ENCODE results near the gene TMEM8B. TPM values are rescaled to one million over a fixed set of nuclear protein-coding genes. Genes with fewer than 3 reads are reported as not detected.

TMEM8B gene
- total RNA-seq, 1 donor from 2014 or later, result 15.9 TPM

GRCh38 chr9:35806101-35806500, 22.9 kb upstream of the TMEM8B start:
- no peak for ATAC-seq
- intact Hi-C loops (cut with micrococcal nuclease), result no loop called here
- DNase-seq, result no peak

DNA sequence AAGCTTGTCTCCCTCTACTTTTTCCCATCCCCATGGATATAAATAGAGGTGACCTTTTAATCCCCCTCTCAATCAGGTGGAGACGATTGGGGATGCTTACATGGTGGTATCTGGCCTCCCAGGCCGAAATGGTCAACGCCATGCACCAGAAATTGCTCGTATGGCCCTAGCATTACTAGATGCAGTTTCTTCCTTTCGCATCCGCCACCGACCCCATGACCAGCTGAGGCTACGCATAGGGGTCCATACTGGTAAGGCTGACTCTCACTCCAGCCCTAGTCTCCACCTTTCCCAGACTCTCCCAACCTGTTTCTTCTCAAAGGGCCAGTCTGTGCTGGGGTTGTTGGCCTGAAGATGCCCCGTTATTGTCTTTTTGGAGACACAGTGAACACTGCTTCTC, 20.6 kb upstream of the TMEM8B start:
- intact Hi-C loops (cut with micrococcal nuclease), result no loop called here
- DNase-seq (no peak), ATAC-seq (no peak)

DNA sequence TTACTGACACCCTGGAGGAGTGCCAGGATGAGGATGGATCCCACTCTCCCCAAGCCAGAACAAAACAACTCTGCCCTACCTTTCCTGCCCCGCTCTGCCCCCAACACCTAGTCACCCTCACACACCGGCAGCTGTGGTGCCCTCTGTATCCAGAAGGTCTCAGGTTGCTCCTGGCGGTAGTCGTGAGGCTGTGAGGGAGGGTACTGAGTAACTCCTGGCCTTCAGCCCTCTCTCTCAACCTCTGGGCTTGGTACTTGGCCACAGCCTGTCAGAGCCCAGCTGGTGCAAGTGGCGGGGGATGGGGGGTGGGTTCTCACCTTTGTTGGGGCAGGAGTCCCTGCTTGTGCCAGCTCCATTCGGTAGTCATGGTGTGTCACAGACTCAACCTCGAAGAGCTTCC, 18.9 kb upstream of the TMEM8B start:
- DNase-seq (no peak), ATAC-seq (no peak)
- intact Hi-C loops (cut with micrococcal nuclease), result no loop called here

DNA sequence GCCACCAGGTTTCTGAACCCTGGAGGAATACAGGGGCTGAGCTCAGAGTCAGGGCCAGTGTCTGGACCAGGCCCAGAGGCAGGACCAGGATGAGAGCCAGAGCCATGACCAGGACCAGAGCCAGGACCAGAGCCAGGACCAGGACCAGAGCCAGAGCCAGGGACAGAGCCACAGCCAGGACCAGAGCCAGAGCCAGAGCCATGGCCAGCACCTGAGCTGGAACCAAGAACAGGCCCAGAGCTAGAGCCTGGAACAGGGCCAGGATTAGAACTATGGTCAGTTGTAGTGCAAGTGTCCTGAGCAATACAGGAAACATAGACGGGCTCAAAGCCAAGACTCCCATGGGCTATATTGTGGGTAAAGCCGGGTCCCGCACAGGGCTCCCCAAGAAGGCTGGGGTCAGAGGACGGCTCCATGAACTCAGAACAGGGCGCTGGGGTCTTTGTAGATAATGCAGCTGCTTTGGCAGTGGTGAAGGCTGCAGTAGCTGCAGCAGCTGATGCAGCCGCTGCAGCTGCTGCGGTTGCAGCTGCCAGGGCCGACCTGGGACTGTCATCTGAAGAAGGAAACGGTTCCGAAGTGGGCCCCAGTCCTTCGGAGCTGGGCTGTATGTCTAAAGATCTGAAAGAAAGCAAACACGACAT, 17.5 kb upstream of the TMEM8B start:
- DNase-seq (peak; percentile 63), ATAC-seq (peak; percentile 3)
- intact Hi-C loops (cut with micrococcal nuclease), result no loop called here

DNA sequence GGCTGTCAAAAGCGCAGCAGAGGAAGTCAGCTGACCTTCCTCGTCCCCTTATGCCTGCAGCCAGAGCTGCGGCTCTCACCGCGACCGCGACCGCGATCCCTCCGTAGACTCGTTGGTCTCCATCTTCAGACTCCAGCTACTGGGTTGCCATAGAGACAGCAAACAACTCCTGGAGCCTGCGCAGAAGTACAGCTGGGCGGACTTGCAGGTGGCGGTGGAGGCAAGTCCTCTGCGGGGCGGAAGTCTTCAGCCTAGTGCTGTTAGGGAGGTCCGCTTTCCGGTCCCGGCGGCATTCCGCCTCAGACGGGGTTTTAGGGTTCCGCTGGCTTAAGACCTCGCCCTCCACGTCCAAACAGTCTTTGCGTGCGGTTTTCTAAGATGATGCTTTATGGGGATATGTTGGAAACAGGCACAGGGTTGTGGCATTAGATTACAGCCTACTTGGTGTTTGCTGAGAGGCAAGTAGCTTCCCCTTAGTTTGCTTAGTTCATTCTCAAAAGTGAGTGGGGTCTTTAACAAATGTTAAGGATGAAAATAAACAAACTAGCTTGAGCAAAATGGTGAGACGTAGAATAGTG, 16.9 kb upstream of the TMEM8B start, which contains the start of gene SPAG8:
SPAG8 (minus strand) TSS at position 238 of the 578 bp plus-strand sequence; CDS start at position 123, 115 bp downstream.
- ATAC-seq (peak; percentile 70), DNase-seq (peak; percentile 95)
- intact Hi-C loops (cut with micrococcal nuclease), result no loop called here

DNA sequence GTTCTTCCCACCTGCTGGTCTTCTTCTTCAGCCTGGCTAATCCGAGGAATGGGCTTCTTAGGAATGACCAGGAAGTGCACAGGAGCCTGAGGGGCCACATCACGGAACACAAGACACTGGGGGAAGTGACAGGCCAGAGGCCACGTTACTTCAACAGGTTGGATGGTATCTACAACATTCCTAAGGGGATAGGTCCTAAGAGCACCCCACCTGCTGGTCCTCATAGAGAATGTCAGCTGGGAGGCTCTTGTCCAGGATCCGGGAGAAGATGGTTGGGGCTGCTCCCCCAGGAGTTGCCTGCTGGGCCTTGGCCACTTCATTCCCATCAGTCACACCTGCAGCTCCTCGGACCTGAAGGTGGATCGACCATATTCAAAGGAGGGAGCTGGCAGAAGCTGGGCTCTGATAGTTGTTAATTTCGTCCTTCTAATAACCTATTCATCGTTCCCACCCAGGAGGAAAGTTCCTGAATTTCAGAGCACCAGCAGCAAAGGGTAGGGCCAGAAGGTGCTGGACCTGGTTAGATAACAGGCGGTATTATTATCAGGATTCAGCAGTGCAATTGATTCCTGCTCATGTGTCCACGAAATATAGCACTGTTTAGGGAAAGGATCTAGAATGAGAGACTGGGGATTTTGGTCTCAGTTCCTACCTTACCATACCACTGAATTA, 15.5 kb upstream of the TMEM8B start:
- DNase-seq (no peak), ATAC-seq (no peak)
- intact Hi-C loops (cut with micrococcal nuclease), result no loop called here

DNA sequence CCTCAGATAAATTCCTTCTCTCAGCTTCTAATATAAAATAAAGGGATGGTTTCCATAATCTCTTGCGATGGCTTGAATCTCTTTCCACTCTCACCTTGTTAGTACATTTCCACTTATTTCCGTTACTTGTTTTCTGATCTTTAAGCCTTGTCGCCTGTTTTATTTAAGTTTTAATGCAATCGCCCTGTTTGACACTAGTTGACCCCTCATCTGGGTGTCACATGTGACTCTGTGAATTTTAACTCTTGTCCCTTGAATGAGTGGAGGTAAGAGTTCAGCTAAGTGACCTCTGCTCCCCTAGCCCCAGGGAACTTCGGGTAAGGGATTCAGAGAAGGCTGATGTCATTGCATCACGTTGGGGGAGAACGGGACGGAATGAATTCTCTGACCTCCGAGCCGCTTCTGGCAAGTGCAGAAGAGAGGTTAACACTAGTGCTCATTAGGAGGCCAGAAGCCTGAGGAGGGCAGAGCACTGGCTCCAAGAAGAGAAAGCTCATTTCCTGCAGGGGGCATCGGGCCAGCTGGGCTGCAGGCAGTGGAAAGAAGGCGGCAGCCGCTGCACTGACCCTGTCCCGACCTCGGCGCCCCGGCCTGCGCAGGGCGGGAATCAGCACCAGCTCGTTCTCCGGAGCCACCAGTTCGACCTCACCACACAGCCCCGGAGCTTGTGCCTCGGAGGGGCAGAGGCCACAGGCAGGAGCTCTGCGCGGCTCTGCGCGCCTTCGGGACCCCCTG, 14.8 kb upstream of the TMEM8B start:
- DNase-seq, result peak; percentile 84
- intact Hi-C loops (cut with micrococcal nuclease), result no loop called here
- ATAC-seq, result peak; percentile 63

DNA sequence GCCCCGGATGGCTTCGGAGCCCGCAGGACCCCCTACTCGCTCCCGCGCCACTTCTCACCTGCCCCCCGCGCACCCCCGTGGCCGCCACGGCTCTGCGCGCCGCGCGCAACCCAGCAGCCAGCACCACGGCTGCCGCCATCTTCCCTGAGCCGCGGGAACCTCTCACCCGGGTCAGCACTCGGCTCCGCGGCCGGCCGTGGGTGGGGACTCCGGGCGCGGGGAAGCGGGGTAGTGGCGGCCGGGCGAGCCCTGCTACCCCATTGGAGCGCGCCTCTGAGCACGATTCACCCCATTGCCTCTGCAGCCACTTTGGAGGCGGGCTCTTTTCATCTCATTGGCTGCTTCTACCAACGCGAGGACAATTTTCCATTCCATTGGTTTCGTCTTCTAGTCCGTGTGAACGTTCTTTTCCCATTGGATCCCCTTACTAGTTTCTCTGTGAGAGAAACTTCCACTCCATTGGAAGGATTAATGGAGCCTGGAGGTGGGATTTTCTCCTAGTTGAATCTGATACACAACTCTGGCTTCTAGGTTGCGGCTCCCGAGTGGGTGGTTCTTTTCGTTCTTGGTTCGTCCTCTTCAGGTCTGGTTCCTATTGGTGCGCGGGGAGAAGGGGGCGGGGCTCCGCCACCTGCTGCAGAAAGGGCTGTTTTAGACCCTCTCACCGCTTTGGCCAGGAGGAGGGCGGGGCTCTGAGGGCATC, 14.0 kb upstream of the TMEM8B start, which contains the start of gene HINT2:
HINT2 (minus strand) TSS at position 202 of the 703 bp plus-strand sequence; CDS start at position 139, 63 bp downstream.
- ATAC-seq (peak; percentile 93), DNase-seq (peak; percentile 97)
- intact Hi-C loops (cut with micrococcal nuclease), result no loop called here

DNA sequence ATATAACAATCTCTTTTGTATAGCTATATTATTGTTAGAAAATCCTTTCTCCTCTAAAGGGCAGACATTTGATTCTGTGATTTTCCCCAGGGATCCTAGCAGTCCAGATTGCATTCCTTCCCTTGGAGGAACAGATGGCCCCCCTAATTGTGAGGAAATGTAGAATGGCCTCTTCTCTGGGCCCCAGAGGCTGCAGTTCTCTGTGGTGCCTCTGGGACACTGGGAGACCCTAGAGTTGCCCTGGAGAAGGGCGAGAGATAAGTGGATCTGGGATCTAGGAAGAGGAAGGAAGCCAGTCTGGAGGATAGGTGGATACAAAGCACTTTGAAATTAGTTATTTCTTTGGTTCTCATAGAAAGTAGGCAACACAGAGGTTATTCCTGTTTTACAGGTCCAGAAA, 12.3 kb upstream of the TMEM8B start:
- intact Hi-C loops (cut with micrococcal nuclease), result no loop called here

GRCh38 chr9:35818341-35818740, 10.7 kb upstream of the TMEM8B start:
- ATAC-seq, result no peak
- DNase-seq, result no peak
- intact Hi-C loops (cut with micrococcal nuclease), result no loop called here

More for the DNA sequence above, 12.3 kb upstream of the TMEM8B start:
- no peak for DNase-seq
- ATAC-seq, result no peak

GRCh38 chr9:35820076-35820475, 9.0 kb upstream of the TMEM8B start:
- DNase-seq (no peak), ATAC-seq (no peak)
- intact Hi-C loops (cut with micrococcal nuclease), result no loop called here

- intact Hi-C loops (cut with micrococcal nuclease), result no loop called here
- no peak for DNase-seq
- ATAC-seq, result no peak
Observed at GRCh38 chr9:35822926-35823325, 6.1 kb upstream of the TMEM8B start.

DNA sequence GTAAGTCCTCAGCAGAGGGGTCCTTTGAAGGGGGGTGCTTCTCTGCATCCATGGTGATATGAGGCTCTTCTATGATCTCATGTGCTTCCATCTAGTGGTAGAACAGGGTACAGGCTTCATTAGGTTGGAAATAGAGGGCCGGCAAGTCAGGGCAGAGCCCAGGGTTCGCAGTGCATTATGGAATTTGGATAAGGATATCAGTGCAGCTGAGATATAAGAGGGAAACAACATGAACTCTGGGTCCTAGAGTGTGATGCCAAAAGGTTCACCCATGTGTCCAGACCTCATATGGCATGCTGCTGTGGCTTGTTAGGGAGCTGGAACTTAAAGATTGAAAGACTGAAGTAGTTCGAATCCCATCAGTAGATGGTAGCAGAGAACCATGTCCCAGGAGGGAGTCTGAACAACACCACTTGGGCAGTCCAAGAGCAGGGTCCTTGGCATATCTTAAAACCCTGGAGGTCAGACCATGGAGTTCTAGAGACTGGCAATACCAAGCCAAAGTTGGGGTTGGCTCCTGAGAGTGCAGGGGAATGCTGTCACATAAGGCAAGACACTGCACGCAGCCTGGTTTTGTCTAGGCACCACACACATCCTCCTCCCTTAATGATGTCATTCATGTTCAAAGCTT, 2.8 kb upstream of the TMEM8B start:
- peak; percentile 43 for ATAC-seq
- no peak for DNase-seq
- intact Hi-C loops (cut with micrococcal nuclease), result loop anchor here (5.0 kb wide), 1 partner anchor 56 kb away; no protein-coding TSS in a partner anchor

DNA sequence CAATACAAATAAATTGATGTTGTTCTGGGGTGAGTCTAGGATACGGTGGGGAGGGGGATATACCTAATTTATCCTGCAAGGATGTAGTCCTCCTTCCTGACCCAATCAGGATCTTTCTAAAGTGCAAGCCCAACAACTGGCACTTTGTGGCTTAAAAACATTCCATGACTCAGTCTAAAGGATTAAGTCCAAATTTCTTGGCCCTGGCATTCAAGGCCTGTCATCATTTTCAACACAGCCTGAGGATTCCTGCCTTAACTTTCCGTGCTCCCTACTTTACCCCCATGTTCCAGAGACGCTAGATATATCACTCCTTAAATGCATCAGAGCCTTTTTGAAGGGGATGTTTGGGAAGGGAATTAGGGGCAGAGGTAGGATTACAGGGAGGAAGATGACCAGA, 1.5 kb upstream of the TMEM8B start:
- DNase-seq (no peak), ATAC-seq (no peak)
- intact Hi-C loops (cut with micrococcal nuclease), result loop anchor here (5.0 kb wide), 1 partner anchor 55 kb away; no protein-coding TSS in a partner anchor

- intact Hi-C loops (cut with micrococcal nuclease), result loop anchor here (5.0 kb wide), 1 partner anchor 54 kb away; no protein-coding TSS in a partner anchor
- ATAC-seq, result no peak
- peak; percentile 51 for DNase-seq
Observed at GRCh38 chr9:35828716-35829083, 328 bp upstream of the TMEM8B start, which contains the start of gene FAM221B. FAM221B (minus strand) TSS chr9:35828732; CDS start chr9:35826161, 2,571 bp downstream.

DNA sequence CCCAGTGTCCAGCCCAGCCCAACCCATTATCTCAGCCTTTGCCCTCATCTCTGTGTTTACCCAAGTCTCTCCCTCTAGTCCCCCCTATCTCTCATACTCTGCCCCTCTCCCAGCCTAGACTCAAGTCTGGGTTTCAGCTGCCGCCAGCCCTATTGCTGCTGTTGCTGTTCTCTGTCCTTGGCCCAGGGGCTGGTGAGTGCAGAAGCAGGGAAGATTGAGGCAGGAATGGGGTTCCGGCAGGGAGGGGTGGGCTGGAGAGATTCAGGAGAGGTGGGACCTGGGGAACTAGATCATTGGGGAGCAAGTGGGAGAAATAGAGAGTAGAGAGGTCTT, 702 bp downstream of the TMEM8B start:
- ATAC-seq, result no peak

GRCh38 chr9:35831040-35831439, 2.0 kb downstream of the TMEM8B start:
- intact Hi-C loops (cut with micrococcal nuclease), result no loop called here
- DNase-seq, result no peak

More for the DNA sequence above, 702 bp downstream of the TMEM8B start:
- DNase-seq, result no peak
- intact Hi-C loops (cut with micrococcal nuclease), result loop anchor here (5.0 kb wide), 1 partner anchor 53 kb away; no protein-coding TSS in a partner anchor

DNA sequence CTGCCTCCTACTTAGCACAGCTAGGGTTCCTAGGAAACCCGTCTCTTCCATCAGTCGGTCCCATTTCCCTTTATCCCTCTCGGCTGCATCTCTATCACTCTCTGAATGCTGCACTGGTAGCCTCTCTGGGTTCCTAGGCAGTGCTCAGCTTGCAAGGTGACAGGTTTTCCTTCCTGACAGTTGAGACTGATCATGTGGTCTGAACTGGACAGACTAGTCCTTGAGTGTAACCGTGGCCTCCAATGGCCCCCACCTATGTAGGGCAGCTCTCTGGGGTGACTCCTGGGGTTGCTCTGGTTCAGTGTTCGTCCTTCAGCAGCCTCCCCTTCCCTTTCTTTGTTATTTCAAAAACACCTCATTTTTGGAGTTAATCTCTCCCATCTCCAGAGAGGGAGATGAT, 3.8 kb downstream of the TMEM8B start:
- intact Hi-C loops (cut with micrococcal nuclease), result no loop called here
- ATAC-seq (peak; percentile 8), DNase-seq (no peak)

More at GRCh38 chr9:35831040-35831439, 2.0 kb downstream of the TMEM8B start:
- no peak for ATAC-seq
